HepG2 (cell line): Measurements from ENCODE around the gene FHIP2A. TPM values are rescaled to one million over a fixed set of nuclear protein-coding genes. Genes with fewer than 3 reads are reported as not detected.

Source experiments
- ATAC-seq: fragments of 200-7000 bp; cut with Tn5 transposase; 3 replicates; pipeline ENCODE4 v1.9.1; 2020; ENCODE audit warnings: mild to moderate bottlenecking, moderate library complexity
- BruUV-seq: library from RNA; stranded (reverse); fragments of 400-500 nt; replicated peaks from 2 replicates; lab custom pipeline; 2021; lab: Mats Ljungman, UMichigan
- CTCF ChIA-PET: fragments of 300-600 bp; formaldehyde crosslinking; extraction: SDS; loops from one replicate; lab custom pipeline; 2021; ENCODE audit warnings: low total read pairs, inconsistent platforms, low intra/inter-chr PET ratio; lab: Yijun Ruan, JAX
- POLR2A ChIA-PET: fragments of 350-600 bp; sonication (Branson Sonifier 250); formaldehyde crosslinking; loops from one replicate; lab custom pipeline; 2020; ENCODE audit warnings: antibody characterized with exemption, inconsistent platforms; lab: Yijun Ruan, JAX
- DNase-seq: peaks from one replicate; pipeline ENCODE4 v3.0.0-alpha.2; 2015; ENCODE audit warnings: low spot score
- FAIRE-seq: peaks from 3 replicates; lab custom pipeline; 2011; peaks lifted over from hg19 to GRCh38; lab: Jason Lieb, UNC
- H2AFZ ChIP-seq: one replicate; pipeline ENCODE4 v1.6.1; 2011; ENCODE audit warnings: low read length, inconsistent platforms
- H3K27ac ChIP-seq: fragments of 300-600 bp; 3 replicates; pipeline ENCODE4 v1.8.0; 2011; ENCODE audit warnings: mixed run types, mild to moderate bottlenecking, mixed read lengths, low read length, inconsistent platforms; ENCODE audit not compliant: insufficient read depth; ENCODE audit errors: extremely low read length
- H3K27me3 ChIP-seq, 2 experiments: fragments of 200-600 bp in 1 of 2; 2 replicates in 1 of 2; 3 replicates in 1 of 2; pipeline versions ENCODE4 v1.6.0 to v1.8.0; 2011; ENCODE audit warnings: low read length in 2 of 2, mild to moderate bottlenecking in 2 of 2, moderate library complexity in 2 of 2, inconsistent platforms in 1 of 2; ENCODE audit not compliant: insufficient read depth in 2 of 2, control insufficient read depth in 1 of 2
- H3K36me3 ChIP-seq, 2 experiments: fragments of 200-600 bp in 1 of 2; replicated peaks in 1 of 2; 2 replicates in 1 of 2; 3 replicates in 1 of 2; pipeline versions ENCODE4 v1.5.1 to v1.8.0; 2011; ENCODE audit warnings: low read length in 2 of 2, inconsistent platforms in 1 of 2; ENCODE audit not compliant: insufficient read depth in 2 of 2, control insufficient read depth in 1 of 2
- H3K4me1 ChIP-seq: 2 replicates; pipeline ENCODE4 v1.5.1; 2012; ENCODE audit warnings: low read length, inconsistent platforms; ENCODE audit not compliant: insufficient read depth
- H3K4me2 ChIP-seq: 2 replicates; pipeline ENCODE4 v1.6.0; 2011; ENCODE audit warnings: low read depth, low read length, inconsistent platforms
- H3K4me3 ChIP-seq, 3 experiments: fragments of 200-600 bp in 1 of 3; sonication (generic), shearing (Covaris generic) in 1 of 3; replicated peaks in 1 of 3; 2 replicates each; pipeline ENCODE4 v1.5.1; 2011 to 2016; ENCODE audit warnings: low read length in 3 of 3, inconsistent platforms in 2 of 3, low read depth in 2 of 3, mild to moderate bottlenecking in 2 of 3, control low read depth in 1 of 3, mixed read lengths in 1 of 3; ENCODE audit not compliant: insufficient read depth in 1 of 3
- H3K79me2 ChIP-seq: one replicate; pipeline ENCODE4 v1.6.1; 2011; ENCODE audit warnings: low read length, inconsistent platforms; ENCODE audit not compliant: insufficient read depth
- H3K9ac ChIP-seq: 2 replicates; pipeline ENCODE4 v1.6.0; 2011; ENCODE audit warnings: mild to moderate bottlenecking, low read depth, low read length, inconsistent platforms; ENCODE audit not compliant: insufficient read depth
- H3K9me3 ChIP-seq: 2 replicates; pipeline ENCODE4 v1.5.1; 2012; ENCODE audit warnings: mild to moderate bottlenecking, low read length
- H4K20me1 ChIP-seq: 2 replicates; pipeline ENCODE4 v1.6.0; 2011; ENCODE audit warnings: inconsistent platforms, mild to moderate bottlenecking, low read length, moderate library complexity; ENCODE audit not compliant: insufficient read depth
- ATF2 ChIP-seq: sonication (generic); formaldehyde crosslinking; IDR thresholded peaks from 2 replicates; pipeline ENCODE4 v1.4.0; 2020; ENCODE audit warnings: missing genetic modification reagents
- CBX5 ChIP-seq: sonication (generic); formaldehyde crosslinking; IDR thresholded peaks from 2 replicates; pipeline ENCODE4 v1.4.0; 2020; ENCODE audit warnings: missing genetic modification reagents, borderline replicate concordance
- CENPX ChIP-seq: sonication (generic); formaldehyde crosslinking; IDR thresholded peaks from 2 replicates; pipeline ENCODE4 v1.9.0; 2021; ENCODE audit warnings: mild to moderate bottlenecking, missing genetic modification reagents, moderate library complexity
- EEA1 ChIP-seq: sonication (generic); formaldehyde crosslinking; IDR thresholded peaks from 2 replicates; pipeline ENCODE4 v1.5.1; 2020; ENCODE audit warnings: mild to moderate bottlenecking, missing genetic modification reagents, borderline replicate concordance
- HMG20A ChIP-seq: IDR thresholded peaks from 2 replicates; pipeline ENCODE4 v1.6.1; 2016; ENCODE audit warnings: borderline replicate concordance
- JARID2 ChIP-seq: sonication (generic); formaldehyde crosslinking; IDR thresholded peaks from 2 replicates; pipeline ENCODE4 v1.8.1; 2023; ENCODE audit warnings: missing genetic modification reagents, inconsistent platforms; ENCODE audit not compliant: insufficient replicate concordance
- KIAA2018 ChIP-seq: sonication (generic); formaldehyde crosslinking; IDR thresholded peaks from 2 replicates; pipeline ENCODE4 v1.5.0; 2020; ENCODE audit warnings: mild to moderate bottlenecking, missing genetic modification reagents, borderline replicate concordance
- ZBTB3 ChIP-seq: sonication (generic); formaldehyde crosslinking; IDR thresholded peaks from 2 replicates; pipeline ENCODE4 v1.4.0; 2020; ENCODE audit warnings: low read depth, mild to moderate bottlenecking, moderate library complexity, missing genetic modification reagents, borderline replicate concordance
- ZFP41 ChIP-seq: sonication (generic); formaldehyde crosslinking; IDR thresholded peaks from 2 replicates; pipeline ENCODE4 v1.4.0; 2020; ENCODE audit warnings: mild to moderate bottlenecking, missing genetic modification reagents, borderline replicate concordance
- ZNF552 ChIP-seq: sonication (generic); formaldehyde crosslinking; IDR thresholded peaks from 2 replicates; pipeline ENCODE4 v1.9.0; 2022; ENCODE audit warnings: missing genetic modification reagents, mild to moderate bottlenecking, borderline replicate concordance
- ZNF580 ChIP-seq: IDR thresholded peaks from 2 replicates; pipeline ENCODE4 v1.6.1; 2016; ENCODE audit warnings: low read depth, borderline replicate concordance
- ZNF703 ChIP-seq: sonication (generic); formaldehyde crosslinking; IDR thresholded peaks from 2 replicates; pipeline ENCODE4 v1.5.1; 2020; ENCODE audit warnings: missing genetic modification reagents, mild to moderate bottlenecking, moderate library complexity, borderline replicate concordance
- ZNF781 ChIP-seq: sonication (generic); formaldehyde crosslinking; IDR thresholded peaks from 2 replicates; pipeline ENCODE4 v1.5.1; 2020; ENCODE audit warnings: borderline replicate concordance, mild to moderate bottlenecking, missing genetic modification reagents; ENCODE audit errors: not compliant biosample characterization
- WGBS: methylation state at CpG from one replicate; pipeline ENCODE4 v1.1.6; 2017; ENCODE audit warnings: low lambda C conversion rate; 5-methylcytosine and 5-hydroxymethylcytosine counted together
- in situ Hi-C: cut with HindIII; loops from 2 replicates; pipeline ENCODE4 v1.10.0; 2017; ENCODE audit warnings: low pct_unique_long_range_greater_than_20kb; ENCODE audit not compliant: extremely low pct_ligation_motif_present
- intact Hi-C: fragments of 100-400 bp; cut with micrococcal nuclease; formaldehyde crosslinking; loops from one replicate; pipeline ENCODE4 v1.10.0; 2022; ENCODE audit not compliant: unreplicated experiment
- polyA plus RNA-seq, 8 experiments: library from polyadenylated mRNA; depleted of rRNA in 3 of 8; stranded (reverse) in 7 of 8; unstranded in 1 of 8; fragments of >200 nt; fragmentation: Illumina TruSeq in 4 of 8; extraction: Trizol in 4 of 8; gene quantifications; 2 replicates each; pipeline versions ENCODE4 v1.2.1 to v1.2.3, GENCODE V29; 2011 to 2016; ENCODE audit warnings: low read depth in 4 of 8, missing spikeins in 1 of 8, mixed read lengths in 1 of 8; ENCODE audit not compliant: insufficient read depth in 1 of 8
- total RNA-seq, 5 experiments: library from RNA; depleted of rRNA; stranded (reverse); fragments of >200 nt; fragmentation: Illumina TruSeq; extraction: Trizol; gene quantifications; 2 replicates each; pipeline ENCODE4 v1.2.3, GENCODE V29; 2016; ENCODE audit warnings: low read depth in 1 of 5

FHIP2A gene
- total and polyA plus RNA-seq, 2 of the 13 experiments (the other 11 are each of a cell fraction or from before 2014, with no cell fraction given) = 6.5 to 8.3 TPM

- Histone ChIP-seq H2AFZ (no peak overlapping the region), H3K4me1 (no peaks in the 10 kb centered on the region), H3K79me2 (peaks cover 21% of the 10 kb centered on the region), H3K9me3 (no peaks in the 10 kb centered on the region), H4K20me1 (no peaks in the 10 kb centered on the region; the same call in 1 of the 2 replicates), H3K4me3 (no peak overlapping the region), H3K9ac (no peak overlapping the region), H3K27ac (no peak overlapping the region), H3K36me3 (peaks cover 4 to 33% of the 10 kb centered on the region in 2 experiments), H3K4me2 (no peak overlapping the region), H3K27me3 (no peaks in the 10 kb centered on the region)
- BruUV-seq = no TSS peak
- CTCF ChIA-PET = no interaction called here
- 94% methylated on average over 6 of the region's 6 CpGs for WGBS
- ATAC-seq = peak; percentile 47; the same call in 2 of the 3 replicates
- intact Hi-C loops = no loop called here
- in situ Hi-C loops = no loop called here
- POLR2A ChIA-PET = no interaction called here
- no peak for FAIRE-seq
- no peak for DNase-seq
- TF ChIP-seq HMG20A (CRISPR knock-in tag) (no peak), ZNF703 (CRISPR knock-in tag) (no peak), CENPX (no peak), ZNF552 (CRISPR knock-in tag) (no peak), ZNF580 (no peak), ZFP41 (no peak), ATF2 (CRISPR knock-in tag) (no peak), EEA1 (no peak), ZNF781 (CRISPR knock-in tag) (no peak), KIAA2018 (CRISPR knock-in tag) (no peak), ZBTB3 (no peak), JARID2 (CRISPR knock-in tag) (no peak), CBX5 (CRISPR knock-in tag) (no peak)
These were observed 9.7 kb downstream of the FHIP2A start for GRCh38 chr10:114831186-114831867.
